K562 (cell line): ENCODE results near the gene F2. TPM values are rescaled to one million over a fixed set of nuclear protein-coding genes. Genes with fewer than 3 reads are reported as not detected.

Experiments
- ARHGAP35 ChIP-seq: fragments of 450-650 bp; IDR thresholded peaks from 2 replicates; pipeline ENCODE4 v1.6.1; 2018; ENCODE audit not compliant: partially characterized antibody
- GABPA ChIP-seq: fragments of 200-800 bp; sonication (Bioruptor generic); conservative IDR thresholded peaks from 2 replicates; pipeline ENCODE4 v1.6.1; 2016; ENCODE audit warnings: low read depth, missing genetic modification characterization, missing compliant biosample characterization
- HLTF ChIP-seq: fragments of 450-650 bp; IDR thresholded peaks from 2 replicates; pipeline ENCODE4 v1.6.1; 2016
- NR2F6 ChIP-seq: fragments of 450-650 bp; formaldehyde crosslinking; IDR thresholded peaks from 2 replicates; pipeline ENCODE4 v1.4.0; 2020; ENCODE audit warnings: mild to moderate bottlenecking
- PHF20 ChIP-seq: fragments of 450-650 bp; IDR thresholded peaks from 2 replicates; pipeline ENCODE4 v1.6.1; 2018; ENCODE audit not compliant: partially characterized antibody
- RBFOX2 ChIP-seq: fragments of 200-400 bp; formaldehyde crosslinking; IDR thresholded peaks from 2 replicates; pipeline ENCODE4 v1.6.1; 2017; ENCODE audit warnings: low read depth, mild to moderate bottlenecking, low read length, moderate library complexity
- RREB1 ChIP-seq: fragments of 250-450 bp; sonication (Bioruptor Pico); IDR thresholded peaks from 2 replicates; pipeline ENCODE4 v1.4.0; 2020
- TARDBP ChIP-seq: fragments of 450-650 bp; IDR thresholded peaks from 2 replicates; pipeline ENCODE4 v1.6.1; 2016
- XRCC4 ChIP-seq: IDR thresholded peaks from one replicate; pipeline ENCODE4 v1.6.1; 2011; ENCODE audit not compliant: insufficient read depth, insufficient read length; ENCODE audit errors: extremely low read depth
- ZBTB26 ChIP-seq: fragments of 450-650 bp; formaldehyde crosslinking; IDR thresholded peaks from 2 replicates; pipeline ENCODE4 v1.4.0; 2022; ENCODE audit warnings: missing genetic modification characterization
- ZC3H4 ChIP-seq: sonication (generic); formaldehyde crosslinking; IDR thresholded peaks from 2 replicates; pipeline ENCODE4 v1.9.0; 2021; ENCODE audit warnings: missing genetic modification reagents, borderline replicate concordance
- ZNF3 ChIP-seq: fragments of 250-450 bp; sonication (Bioruptor Pico); IDR thresholded peaks from 2 replicates; pipeline ENCODE4 v1.5.0; 2021; ENCODE audit warnings: mild to moderate bottlenecking, moderate library complexity
- ZNF445 ChIP-seq: fragments of 250-450 bp; sonication (Bioruptor Pico); IDR thresholded peaks from 2 replicates; pipeline ENCODE4 v1.4.0; 2020; ENCODE audit warnings: low read depth, mild to moderate bottlenecking, moderate library complexity
- ZNF551 ChIP-seq: fragments of 250-450 bp; sonication (Bioruptor Pico); IDR thresholded peaks from 2 replicates; pipeline ENCODE4 v1.5.0; 2021; ENCODE audit warnings: mild to moderate bottlenecking, moderate library complexity
- ZNF57 ChIP-seq: fragments of 450-650 bp; formaldehyde crosslinking; IDR thresholded peaks from 2 replicates; pipeline ENCODE4 v1.4.0; 2020; ENCODE audit warnings: mild to moderate bottlenecking, moderate library complexity
- polyA plus RNA-seq, 8 experiments: library from polyadenylated mRNA; depleted of rRNA in 4 of 8; stranded (reverse) in 5 of 8; unstranded in 3 of 8; fragments of >200 nt; fragmentation: Nextera tagmentation in 2 of 8; fragmentation: Illumina TruSeq in 1 of 8; extraction: Ambion mirVana in 2 of 8; extraction: Trizol in 1 of 8; gene quantifications; 2 replicates each; pipeline versions ENCODE4 v1.2.1 to v1.2.3, GENCODE V29; 2011 to 2014; ENCODE audit warnings: inconsistent platforms in 1 of 8, missing spikeins in 1 of 8
- total RNA-seq, 7 experiments: library from RNA; depleted of rRNA in 6 of 7; stranded (reverse); fragments of >200 nt in 6 of 7; fragmentation: Illumina TruSeq in 2 of 7; extraction: Trizol in 2 of 7; gene quantifications; 2 replicates each; pipeline versions ENCODE4 v1.2.1 to v1.2.3, GENCODE V29; 2011 to 2021; ENCODE audit warnings: low replicate concordance in 1 of 7
- TF ChIP-seq, protein P1 (sequence below): sonication (generic); formaldehyde crosslinking; IDR thresholded peaks from 2 replicates; pipeline ENCODE4 v1.8.0; 2022; ENCODE audit warnings: missing genetic modification reagents, mild to moderate bottlenecking, moderate library complexity, borderline replicate concordance
- TF ChIP-seq, protein P2 (sequence below): fragments of 250-450 bp; sonication (Bioruptor Pico); IDR thresholded peaks from 2 replicates; pipeline ENCODE4 v1.5.0; 2021; ENCODE audit warnings: mild to moderate bottlenecking, moderate library complexity
- TF ChIP-seq, protein P3 (sequence below): sonication (generic); formaldehyde crosslinking; IDR thresholded peaks from 2 replicates; pipeline ENCODE4 v1.8.1; 2023; ENCODE audit warnings: mild to moderate bottlenecking, missing genetic modification reagents

The F2 gene
- total and polyA plus RNA-seq, 9 of the 15 experiments (the other 6 are each of a cell fraction or from before 2014, with no cell fraction given): 0.16 TPM; not detected in 8

- no peak for TF ChIP-seq ZNF551 (CRISPR knock-in tag)
- TF ChIP-seq NR2F6 (CRISPR knock-in tag): no peak
- TF ChIP-seq, protein P1, sequence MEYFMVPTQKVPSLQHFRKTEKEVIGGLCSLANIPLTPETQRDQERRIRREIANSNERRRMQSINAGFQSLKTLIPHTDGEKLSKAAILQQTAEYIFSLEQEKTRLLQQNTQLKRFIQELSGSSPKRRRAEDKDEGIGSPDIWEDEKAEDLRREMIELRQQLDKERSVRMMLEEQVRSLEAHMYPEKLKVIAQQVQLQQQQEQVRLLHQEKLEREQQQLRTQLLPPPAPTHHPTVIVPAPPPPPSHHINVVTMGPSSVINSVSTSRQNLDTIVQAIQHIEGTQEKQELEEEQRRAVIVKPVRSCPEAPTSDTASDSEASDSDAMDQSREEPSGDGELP: no peak
- TF ChIP-seq ARHGAP35: no peak
- TF ChIP-seq XRCC4: no peak
- TF ChIP-seq TARDBP: no peak
- no peak for TF ChIP-seq RREB1 (CRISPR knock-in tag)
- no peak for TF ChIP-seq HLTF
- no peak for TF ChIP-seq ZNF57 (CRISPR knock-in tag)
- no peak for TF ChIP-seq ZNF445 (CRISPR knock-in tag)
- TF ChIP-seq GABPA (tag): no peak
- TF ChIP-seq, protein P2, sequence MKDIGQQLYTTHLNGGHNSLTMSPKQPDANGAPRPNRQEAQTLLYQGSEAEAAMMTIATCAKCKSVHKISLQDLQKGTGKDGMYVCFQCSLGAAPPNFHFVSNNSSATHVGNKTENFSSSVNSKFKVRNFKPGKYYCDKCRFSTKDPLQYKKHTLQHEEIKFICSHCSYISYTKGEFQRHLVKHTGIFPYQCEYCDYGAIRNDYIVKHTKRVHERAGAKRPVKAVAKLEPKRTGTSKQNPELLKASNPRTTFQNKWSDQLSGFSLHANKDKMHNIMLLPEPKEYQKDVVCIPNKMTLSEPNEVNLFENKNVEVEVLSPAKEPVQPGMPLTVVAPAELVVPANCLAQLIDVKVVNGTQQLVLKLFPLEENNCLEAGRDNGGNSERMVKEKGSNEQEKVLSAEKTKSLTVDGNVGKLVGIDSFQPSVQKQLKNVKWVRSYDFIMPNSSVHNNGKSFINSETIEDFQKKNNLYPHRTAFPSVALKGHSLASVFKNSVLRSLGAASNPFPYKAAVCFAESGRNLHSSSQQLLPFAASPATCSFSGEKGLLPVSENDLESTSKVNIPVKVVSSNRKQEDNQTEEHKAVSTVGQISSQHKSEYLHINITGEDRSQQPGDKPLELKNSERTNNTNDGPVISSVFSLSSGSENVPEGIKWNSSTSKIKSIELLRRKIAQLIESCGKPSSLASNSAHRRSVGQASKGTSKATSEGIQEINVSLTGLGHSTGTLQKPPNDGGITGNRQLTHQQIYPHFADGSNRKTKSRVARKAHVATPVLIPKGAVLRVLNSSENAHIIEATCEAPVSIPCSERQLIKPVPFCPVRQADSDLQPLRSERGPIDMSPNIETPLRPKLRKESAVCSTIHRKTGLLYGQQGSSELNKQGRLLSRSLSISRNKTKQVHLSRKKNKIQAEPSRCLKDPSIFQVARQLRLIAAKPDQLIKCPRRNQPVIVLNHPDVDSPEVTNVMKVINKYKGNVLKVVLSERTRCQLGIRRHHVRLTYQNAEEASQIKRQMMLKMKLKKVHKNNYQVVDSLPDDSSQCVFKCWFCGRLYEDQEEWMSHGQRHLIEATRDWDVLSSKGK (CRISPR knock-in tag): no peak
- no peak for TF ChIP-seq ZBTB26 (CRISPR knock-in tag)
- TF ChIP-seq RBFOX2: peak; percentile 37; the same call in 1 of the 2 replicates
- TF ChIP-seq PHF20: no peak
- no peak for TF ChIP-seq ZNF3
- TF ChIP-seq, protein P3, sequence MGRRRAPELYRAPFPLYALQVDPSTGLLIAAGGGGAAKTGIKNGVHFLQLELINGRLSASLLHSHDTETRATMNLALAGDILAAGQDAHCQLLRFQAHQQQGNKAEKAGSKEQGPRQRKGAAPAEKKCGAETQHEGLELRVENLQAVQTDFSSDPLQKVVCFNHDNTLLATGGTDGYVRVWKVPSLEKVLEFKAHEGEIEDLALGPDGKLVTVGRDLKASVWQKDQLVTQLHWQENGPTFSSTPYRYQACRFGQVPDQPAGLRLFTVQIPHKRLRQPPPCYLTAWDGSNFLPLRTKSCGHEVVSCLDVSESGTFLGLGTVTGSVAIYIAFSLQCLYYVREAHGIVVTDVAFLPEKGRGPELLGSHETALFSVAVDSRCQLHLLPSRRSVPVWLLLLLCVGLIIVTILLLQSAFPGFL: no peak
- no peak for TF ChIP-seq ZC3H4 (CRISPR knock-in tag)
Measured at GRCh38 chr11:46694072-46694471, 24.9 kb upstream of the F2 start (continued).
